Duodenal mucosa (tissue), 2 donors: ENCODE data around the gene MDH1.

Source experiments
- H3K27ac ChIP-seq: one replicate; pipeline ENCODE4 v1.7.0; 2013; ENCODE audit warnings: low read depth, low read length
- H3K27me3 ChIP-seq, 2 donors: one replicate each; pipeline ENCODE4 v1.7.0; 2013; ENCODE audit warnings: low read length in 2 of 2, control low read depth in 1 of 2; ENCODE audit not compliant: insufficient read depth in 2 of 2, control insufficient read depth in 1 of 2
- H3K36me3 ChIP-seq, 2 donors: one replicate each; pipeline ENCODE4 v1.7.0; 2013; ENCODE audit warnings: low read length in 2 of 2, control low read depth in 1 of 2; ENCODE audit not compliant: insufficient read depth in 2 of 2, control insufficient read depth in 1 of 2
- H3K4me1 ChIP-seq, 2 donors: one replicate each; pipeline ENCODE4 v1.7.0; 2013; ENCODE audit warnings: low read length in 2 of 2, control low read depth in 1 of 2; ENCODE audit not compliant: insufficient read depth in 2 of 2, control insufficient read depth in 1 of 2
- H3K4me3 ChIP-seq, 2 donors: one replicate each; pipeline ENCODE4 v1.7.0; 2013; ENCODE audit warnings: low read length in 2 of 2, low read depth in 1 of 2
- H3K9ac ChIP-seq, 2 donors: one replicate each; pipeline ENCODE4 v1.7.0; 2013; ENCODE audit warnings: low read length in 2 of 2, low read depth in 1 of 2
- H3K9me3 ChIP-seq, 2 donors: one replicate each; pipeline ENCODE4 v1.7.0; 2013; ENCODE audit warnings: low read length in 2 of 2, control low read depth in 1 of 2; ENCODE audit not compliant: control insufficient read depth in 1 of 2

The MDH1 gene

GRCh38 chr2:63628403-63628942 lies 39.7 kb downstream of the MDH1 start:
- Histone ChIP-seq H3K4me3 (no peak overlapping the region), H3K27me3 (no peaks in the 10 kb centered on the region), H3K9ac (no peak overlapping the region), H3K27ac (no peak overlapping the region), H3K36me3 (no peaks in the 10 kb centered on the region), H3K4me1 (no peaks in the 10 kb centered on the region), H3K9me3 (peaks cover 5 to 7% of the 10 kb centered on the region in 2 donors)

GRCh38 chr2:63631501-63631900 lies 42.7 kb downstream of the MDH1 start:
- Histone ChIP-seq H3K36me3 (no peaks in the 10 kb centered on the region), H3K4me3 (no peak overlapping the region), H3K9me3 (peaks cover 7 to 13% of the 10 kb centered on the region in 2 donors), H3K4me1 (no peaks in the 10 kb centered on the region), H3K27me3 (no peaks in the 10 kb centered on the region), H3K9ac (no peak overlapping the region), H3K27ac (no peak overlapping the region)

GRCh38 chr2:63632382-63632781 lies 43.6 kb downstream of the MDH1 start:
- Histone ChIP-seq H3K36me3 (no peaks in the 10 kb centered on the region), H3K4me3 (no peak overlapping the region), H3K4me1 (no peaks in the 10 kb centered on the region), H3K27ac (no peak overlapping the region), H3K9ac (no peak overlapping the region), H3K9me3 (peaks cover 7 to 13% of the 10 kb centered on the region in 2 donors), H3K27me3 (no peaks in the 10 kb centered on the region)

- Histone ChIP-seq H3K9ac (no peak overlapping the region), H3K27ac (no peak overlapping the region), H3K4me1 (no peaks in the 10 kb centered on the region), H3K9me3 (peaks cover 0 to 8% of the 10 kb centered on the region in 2 donors), H3K4me3 (no peak overlapping the region), H3K27me3 (no peaks in the 10 kb centered on the region), H3K36me3 (no peaks in the 10 kb centered on the region)
Observed at GRCh38 chr2:63639344-63639743, 50.6 kb downstream of the MDH1 start.

GRCh38 chr2:63642946-63643345 lies 54.2 kb downstream of the MDH1 start:
- Histone ChIP-seq H3K9me3 (no peaks in the 10 kb centered on the region), H3K4me1 (no peaks in the 10 kb centered on the region), H3K4me3 (no peak overlapping the region), H3K36me3 (no peaks in the 10 kb centered on the region), H3K27me3 (no peaks in the 10 kb centered on the region), H3K9ac (no peak overlapping the region), H3K27ac (no peak overlapping the region)

- Histone ChIP-seq H3K27ac (no peak overlapping the region), H3K9me3 (no peaks in the 10 kb centered on the region), H3K27me3 (no peaks in the 10 kb centered on the region), H3K4me1 (no peaks in the 10 kb centered on the region), H3K4me3 (no peak overlapping the region), H3K36me3 (no peaks in the 10 kb centered on the region), H3K9ac (no peak overlapping the region)
Observed at GRCh38 chr2:63643486-63643885, 54.7 kb downstream of the MDH1 start.

- no peaks in the 10 kb centered on the region for H3K9me3 ChIP-seq
Observed at GRCh38 chr2:63648632-63649031, 59.9 kb downstream of the MDH1 start.

GRCh38 chr2:63649829-63650228 lies 61.1 kb downstream of the MDH1 start:
- Histone ChIP-seq H3K27me3 (no peaks in the 10 kb centered on the region), H3K9me3 (no peaks in the 10 kb centered on the region), H3K4me1 (no peaks in the 10 kb centered on the region), H3K9ac (no peak overlapping the region), H3K27ac (no peak overlapping the region), H3K4me3 (no peak overlapping the region), H3K36me3 (no peaks in the 10 kb centered on the region)

More at GRCh38 chr2:63648632-63649031, 59.9 kb downstream of the MDH1 start:
- H3K36me3 ChIP-seq, result no peaks in the 10 kb centered on the region
- no peaks in the 10 kb centered on the region for H3K27me3 ChIP-seq
- H3K4me3 ChIP-seq, result no peak overlapping the region
- H3K9ac ChIP-seq, result no peak overlapping the region
- H3K4me1 ChIP-seq, result no peaks in the 10 kb centered on the region
- H3K27ac ChIP-seq, result no peak overlapping the region

GRCh38 chr2:63650756-63651155 lies 62.0 kb downstream of the MDH1 start:
- H3K4me1 ChIP-seq, result no peaks in the 10 kb centered on the region
- no peaks in the 10 kb centered on the region for H3K27me3 ChIP-seq
- H3K4me3 ChIP-seq, result no peak overlapping the region
- H3K36me3 ChIP-seq, result no peaks in the 10 kb centered on the region
- no peak overlapping the region for H3K27ac ChIP-seq
- H3K9ac ChIP-seq, result no peak overlapping the region
- H3K9me3 ChIP-seq, result no peaks in the 10 kb centered on the region

- H3K4me1 ChIP-seq, result no peaks in the 10 kb centered on the region
- no peaks in the 10 kb centered on the region for H3K27me3 ChIP-seq
- H3K36me3 ChIP-seq, result no peaks in the 10 kb centered on the region
- no peak overlapping the region for H3K27ac ChIP-seq
- no peaks in the 10 kb centered on the region for H3K9me3 ChIP-seq
- H3K9ac ChIP-seq, result no peak overlapping the region
- H3K4me3 ChIP-seq, result no peak overlapping the region
Observed at GRCh38 chr2:63651356-63651755, 62.6 kb downstream of the MDH1 start.
